OCI-LY7 (cell line): ENCODE measurements around the gene CUEDC1. TPM values are rescaled to one million over a fixed set of nuclear protein-coding genes. Genes with fewer than 3 reads are reported as not detected.
A peak's percentile ranks its signal among the peaks of the same experiment; 100 is the strongest.

Source experiments
- BruUV-seq: library from RNA; stranded (reverse); fragments of 400-500 nt; replicated peaks from 2 replicates; lab custom pipeline; 2021; lab: Mats Ljungman, UMichigan
- CTCF ChIA-PET: fragments of 300-600 bp; sonication (Branson Sonifier 250); formaldehyde crosslinking; loops from one replicate; lab custom pipeline; 2022; ENCODE audit warnings: antibody characterized with exemption; ENCODE audit not compliant: unreplicated experiment; lab: Charles Lee
- POLR2A ChIA-PET: fragments of 300-600 bp; sonication (Branson Sonifier 250); formaldehyde crosslinking; loops from one replicate; lab custom pipeline; 2022; ENCODE audit warnings: antibody characterized with exemption; lab: Charles Lee
- DNase-seq: peaks from one replicate; pipeline ENCODE4 v3.0.0-alpha.2; 2015; ENCODE audit warnings: low spot score
- H2AFZ ChIP-seq: fragments of 200-600 bp; sonication (generic), shearing (Covaris generic); 2 replicates; pipeline ENCODE4 v1.6.1; 2014; ENCODE audit warnings: mild to moderate bottlenecking, antibody characterized with exemption, low read length, moderate library complexity
- H3K27ac ChIP-seq: fragments of 200-600 bp; sonication (generic); 2 replicates; pipeline ENCODE4 v1.5.1; 2014; ENCODE audit warnings: mixed run types, low read depth, mild to moderate bottlenecking, moderate library complexity, low read length, inconsistent platforms; ENCODE audit not compliant: poor library complexity, severe bottlenecking
- H3K36me3 ChIP-seq: fragments of 200-600 bp; sonication (generic); 2 replicates; pipeline ENCODE4 v1.6.1; 2014; ENCODE audit warnings: mild to moderate bottlenecking, antibody characterized with exemption, low read length, moderate library complexity, mixed read lengths; ENCODE audit not compliant: insufficient read depth
- H3K4me1 ChIP-seq: fragments of 200-600 bp; sonication (generic); 2 replicates; pipeline ENCODE4 v1.5.1; 2014; ENCODE audit warnings: mild to moderate bottlenecking, low read length; ENCODE audit not compliant: insufficient read depth, poor library complexity, severe bottlenecking
- H3K4me2 ChIP-seq: fragments of 200-600 bp; sonication (generic); 2 replicates; pipeline ENCODE4 v1.6.1; 2014; ENCODE audit warnings: mild to moderate bottlenecking, low read length
- H3K4me3 ChIP-seq: fragments of 200-600 bp; sonication (generic); 2 replicates; pipeline ENCODE4 v1.5.1; 2014; ENCODE audit warnings: mild to moderate bottlenecking, low read depth, low read length; ENCODE audit not compliant: poor library complexity, severe bottlenecking
- H3K79me2 ChIP-seq: fragments of 200-600 bp; sonication (generic); 2 replicates; pipeline ENCODE4 v1.6.1; 2016; ENCODE audit warnings: low read depth, mild to moderate bottlenecking, low read length, moderate library complexity, mixed read lengths; ENCODE audit not compliant: insufficient read depth
- H3K9me2 ChIP-seq: fragments of 200-600 bp; sonication (generic); 2 replicates; pipeline ENCODE4 v1.6.1; 2016; ENCODE audit warnings: mild to moderate bottlenecking, low read length, mixed read lengths; ENCODE audit not compliant: insufficient read depth
- H3K9me3 ChIP-seq: fragments of 200-600 bp; sonication (generic); 2 replicates; pipeline ENCODE4 v1.6.1; 2014; ENCODE audit warnings: mild to moderate bottlenecking, mixed run types, low read length, mixed read lengths
- H4K20me1 ChIP-seq: fragments of 200-600 bp; sonication (generic); 2 replicates; pipeline ENCODE4 v1.6.1; 2014; ENCODE audit warnings: mild to moderate bottlenecking, antibody characterized with exemption, low read length, moderate library complexity, mixed read lengths; ENCODE audit not compliant: insufficient read depth
- CTCF ChIP-seq: fragments of 200-600 bp; sonication (generic); conservative IDR thresholded peaks from 2 replicates; pipeline ENCODE4 v1.5.1; 2014; ENCODE audit warnings: mild to moderate bottlenecking, antibody characterized with exemption, low read length, moderate library complexity, mixed read lengths
- EZH2phosphoT487 ChIP-seq: fragments of 200-600 bp; sonication (generic); IDR thresholded peaks from 2 replicates; pipeline ENCODE4 v1.6.1; 2018; ENCODE audit warnings: low read depth, borderline replicate concordance, mild to moderate bottlenecking, mixed run types, antibody characterized with exemption, low read length, moderate library complexity, mixed read lengths
- intact Hi-C: fragments of 100-400 bp; cut with micrococcal nuclease; formaldehyde crosslinking; loops from one replicate; pipeline ENCODE4 v1.10.0; 2022; ENCODE audit not compliant: unreplicated experiment
- total RNA-seq, 2 experiments: library from RNA; depleted of rRNA in 1 of 2; stranded (reverse); fragments of >200 nt in 1 of 2; shearing (Covaris generic) in 1 of 2; gene quantifications; 2 replicates each; pipeline ENCODE4 v1.2.3, GENCODE V29; 2014 to 2022

CUEDC1 gene
- total RNA-seq, 2 experiments from 2014 or later, result 0.74 TPM; not detected in 1

GRCh38 chr17:57861790-57862693, 93.2 kb downstream of the CUEDC1 start:
- 0 out of 2 replicates have a peak, but pooled peaks cover 5% of the 10 kb centered on the region for H4K20me1 ChIP-seq
- intact Hi-C loops, result no loop called here
- H3K4me2 ChIP-seq, result no peak overlapping the region; the same call in 1 of the 2 replicates
- ChIA-PET POLR2A (no interaction called here), CTCF (interaction anchor here (0.6 kb wide), 1 partner anchor 106 kb away, joined by 5 read pairs; no protein-coding TSS in a partner anchor)
- H3K36me3 ChIP-seq, result no peaks in the 10 kb centered on the region
- no peak overlapping the region for H3K4me3 ChIP-seq
- H3K27ac ChIP-seq, result no peak overlapping the region
- H3K4me1 ChIP-seq, result peaks cover 7% of the 10 kb centered on the region
- DNase-seq, result no peak
- no peak overlapping the region for H2AFZ ChIP-seq
- no peaks in the 10 kb centered on the region for H3K79me2 ChIP-seq
- H3K9me3 ChIP-seq, result no peaks in the 10 kb centered on the region
- TF ChIP-seq EZH2phosphoT487 (no peak), CTCF (no peak)
- H3K9me2 ChIP-seq, result no peaks in the 10 kb centered on the region
- BruUV-seq, result no TSS peak

- BruUV-seq, result no TSS peak
- TF ChIP-seq CTCF (no peak), EZH2phosphoT487 (no peak)
- H3K4me3 ChIP-seq, result no peak overlapping the region
- H3K9me3 ChIP-seq, result no peaks in the 10 kb centered on the region
- H3K4me2 ChIP-seq, result peak overlapping the region; percentile 36; the same call in 1 of the 2 replicates
- no peaks in the 10 kb centered on the region for H3K9me2 ChIP-seq
- ChIA-PET CTCF (interaction anchor here (0.6 to 1.6 kb wide), 4 partner anchors 24 to 138 kb away, joined by 3 to 6 read pairs (median 4); no protein-coding TSS in a partner anchor), POLR2A (interaction anchor here (0.6 to 0.8 kb wide), 2 partner anchors 11 to 138 kb away, joined by 3 read pairs; partner anchors contain the start of gene MRPS23)
- no peak overlapping the region for H3K27ac ChIP-seq
- no peaks in the 10 kb centered on the region for H3K79me2 ChIP-seq
- H3K36me3 ChIP-seq, result no peaks in the 10 kb centered on the region
- H4K20me1 ChIP-seq, result 0 out of 2 replicates have a peak, but pooled peaks cover 5% of the 10 kb centered on the region
- no peak overlapping the region for H2AFZ ChIP-seq
- peaks cover 7% of the 10 kb centered on the region for H3K4me1 ChIP-seq
- intact Hi-C loops, result no loop called here
- DNase-seq, result peak; percentile 21
Observed at GRCh38 chr17:57861000-57861789, 94.0 kb downstream of the CUEDC1 start.
